Measurements from ENCODE around the gene TAP2.

GRCh38 chr6:32790306-32790705 is 48.2 kb downstream of the TAP2 start:
- TF ChIP-seq CTCF (IDR thresholded peaks at IDR 0.05) = no peak
- TF ChIP-seq EP300 (IDR thresholded peaks at IDR 0.05; ENCODE audit: low read depth) = no peak
